HepG2 (cell line): ENCODE data around the gene PRIMA1. TPM values are rescaled to one million over a fixed set of nuclear protein-coding genes. Genes with fewer than 3 reads are reported as not detected.
A peak's percentile ranks its signal among the peaks of the same experiment; 100 is the strongest.

Experiments used
- CAMTA2 ChIP-seq: sonication (generic); formaldehyde crosslinking; IDR thresholded peaks from 2 replicates; pipeline ENCODE4 v1.4.0; 2020; ENCODE audit warnings: mild to moderate bottlenecking, missing genetic modification reagents, borderline replicate concordance
- CHD2 ChIP-seq: IDR thresholded peaks from 2 replicates; pipeline ENCODE4 v1.6.1; 2011; ENCODE audit warnings: low read depth, low read length, improper control_type of control experiment
- E2F2 ChIP-seq: sonication (generic); formaldehyde crosslinking; IDR thresholded peaks from 2 replicates; pipeline ENCODE4 v1.4.0; 2020; ENCODE audit warnings: missing genetic modification reagents, borderline replicate concordance
- JDP2 ChIP-seq: sonication (generic); formaldehyde crosslinking; IDR thresholded peaks from 2 replicates; pipeline ENCODE4 v1.8.1; 2022; ENCODE audit warnings: missing genetic modification reagents, borderline replicate concordance
- KDM5A ChIP-seq: fragments of 200-600 bp; sonication (generic); IDR thresholded peaks from 2 replicates; pipeline ENCODE4 v1.7.0; 2018; ENCODE audit warnings: antibody characterized with exemption, mild to moderate bottlenecking, low read length, borderline replicate concordance
- KDM5B ChIP-seq: sonication (generic); formaldehyde crosslinking; IDR thresholded peaks from 2 replicates; pipeline ENCODE4 v1.4.0; 2020; ENCODE audit warnings: missing genetic modification reagents, mild to moderate bottlenecking, borderline replicate concordance
- NCOA2 ChIP-seq: sonication (generic); formaldehyde crosslinking; IDR thresholded peaks from 2 replicates; pipeline ENCODE4 v1.8.0; 2022; ENCODE audit warnings: inconsistent platforms
- PLRG1 ChIP-seq: fragments of 450-650 bp; conservative IDR thresholded peaks from 2 replicates; pipeline ENCODE4 v1.6.1; 2016
- SNAI1 ChIP-seq: sonication (generic); formaldehyde crosslinking; IDR thresholded peaks from 2 replicates; pipeline ENCODE4 v1.5.0; 2020; ENCODE audit warnings: mild to moderate bottlenecking, missing genetic modification reagents, borderline replicate concordance
- TBP ChIP-seq: sonication (generic); formaldehyde crosslinking; IDR thresholded peaks from 2 replicates; pipeline ENCODE4 v1.5.0; 2020; ENCODE audit warnings: missing genetic modification reagents
- TP53 ChIP-seq: sonication (generic); formaldehyde crosslinking; conservative IDR thresholded peaks from 2 replicates; pipeline ENCODE4 v1.4.0; 2020; ENCODE audit warnings: missing genetic modification reagents
- ZBTB21 ChIP-seq: sonication (generic); formaldehyde crosslinking; IDR thresholded peaks from 2 replicates; pipeline ENCODE4 v1.4.0; 2020; ENCODE audit warnings: missing genetic modification reagents
- ZFP36 ChIP-seq: fragments of 150-350 bp; IDR thresholded peaks from 2 replicates; pipeline ENCODE4 v1.6.1; 2018; ENCODE audit warnings: borderline replicate concordance, low read length, low read depth; ENCODE audit not compliant: partially characterized antibody
- ZNF225 ChIP-seq: sonication (generic); formaldehyde crosslinking; IDR thresholded peaks from 2 replicates; pipeline ENCODE4 v1.4.0; 2020; ENCODE audit warnings: mild to moderate bottlenecking, missing genetic modification reagents
- ZNF598 ChIP-seq: sonication (generic); formaldehyde crosslinking; IDR thresholded peaks from 2 replicates; pipeline ENCODE4 v1.5.1; 2020; ENCODE audit warnings: mild to moderate bottlenecking, missing genetic modification reagents, borderline replicate concordance
- ZNF781 ChIP-seq: sonication (generic); formaldehyde crosslinking; IDR thresholded peaks from 2 replicates; pipeline ENCODE4 v1.5.1; 2020; ENCODE audit warnings: borderline replicate concordance, mild to moderate bottlenecking, missing genetic modification reagents; ENCODE audit errors: not compliant biosample characterization
- ZSCAN5A ChIP-seq: sonication (generic); formaldehyde crosslinking; IDR thresholded peaks from 2 replicates; pipeline ENCODE4 v1.8.0; 2022; ENCODE audit warnings: mild to moderate bottlenecking, missing genetic modification reagents, borderline replicate concordance
- ZSCAN9 ChIP-seq: IDR thresholded peaks from 2 replicates; pipeline ENCODE4 v1.6.1; 2016; ENCODE audit warnings: borderline replicate concordance
- polyA plus RNA-seq, 8 experiments: library from polyadenylated mRNA; depleted of rRNA in 3 of 8; stranded (reverse) in 7 of 8; unstranded in 1 of 8; fragments of >200 nt; fragmentation: Illumina TruSeq in 4 of 8; extraction: Trizol in 4 of 8; gene quantifications; 2 replicates each; pipeline versions ENCODE4 v1.2.1 to v1.2.3, GENCODE V29; 2011 to 2016; ENCODE audit warnings: low read depth in 4 of 8, missing spikeins in 1 of 8, mixed read lengths in 1 of 8; ENCODE audit not compliant: insufficient read depth in 1 of 8
- total RNA-seq, 5 experiments: library from RNA; depleted of rRNA; stranded (reverse); fragments of >200 nt; fragmentation: Illumina TruSeq; extraction: Trizol; gene quantifications; 2 replicates each; pipeline ENCODE4 v1.2.3, GENCODE V29; 2016; ENCODE audit warnings: low read depth in 1 of 5
- TF ChIP-seq, protein P1 (sequence below): sonication (generic); formaldehyde crosslinking; conservative IDR thresholded peaks from 2 replicates; pipeline ENCODE4 v1.8.0; 2022; ENCODE audit warnings: mild to moderate bottlenecking, moderate library complexity, missing genetic modification reagents
- TF ChIP-seq, protein P2 (sequence below): fragments of 450-650 bp; IDR thresholded peaks from 2 replicates; pipeline ENCODE4 v1.6.1; 2017; ENCODE audit warnings: mild to moderate bottlenecking
- TF ChIP-seq, protein P3 (sequence below): sonication (generic); formaldehyde crosslinking; IDR thresholded peaks from 2 replicates; pipeline ENCODE4 v1.8.1; 2023; ENCODE audit warnings: missing genetic modification reagents, mild to moderate bottlenecking, borderline replicate concordance
- TF ChIP-seq, protein P4 (sequence below): sonication (generic); formaldehyde crosslinking; IDR thresholded peaks from 2 replicates; pipeline ENCODE4 v1.4.0; 2020; ENCODE audit warnings: mild to moderate bottlenecking, missing genetic modification reagents

PRIMA1 gene
- total and polyA plus RNA-seq, 2 of the 13 experiments (the other 11 are each of a cell fraction or from before 2014, with no cell fraction given), result 2.4 to 3.2 TPM

GRCh38 chr14:93778453-93778852 is 9.8 kb downstream of the PRIMA1 start (continued):
- TF ChIP-seq, protein P1, sequence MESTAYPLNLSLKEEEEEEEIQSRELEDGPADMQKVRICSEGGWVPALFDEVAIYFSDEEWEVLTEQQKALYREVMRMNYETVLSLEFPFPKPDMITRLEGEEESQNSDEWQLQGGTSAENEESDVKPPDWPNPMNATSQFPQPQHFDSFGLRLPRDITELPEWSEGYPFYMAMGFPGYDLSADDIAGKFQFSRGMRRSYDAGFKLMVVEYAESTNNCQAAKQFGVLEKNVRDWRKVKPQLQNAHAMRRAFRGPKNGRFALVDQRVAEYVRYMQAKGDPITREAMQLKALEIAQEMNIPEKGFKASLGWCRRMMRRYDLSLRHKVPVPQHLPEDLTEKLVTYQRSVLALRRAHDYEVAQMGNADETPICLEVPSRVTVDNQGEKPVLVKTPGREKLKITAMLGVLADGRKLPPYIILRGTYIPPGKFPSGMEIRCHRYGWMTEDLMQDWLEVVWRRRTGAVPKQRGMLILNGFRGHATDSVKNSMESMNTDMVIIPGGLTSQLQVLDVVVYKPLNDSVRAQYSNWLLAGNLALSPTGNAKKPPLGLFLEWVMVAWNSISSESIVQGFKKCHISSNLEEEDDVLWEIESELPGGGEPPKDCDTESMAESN (CRISPR knock-in tag), result peak; percentile 22; the same call in 1 of the 2 replicates
- TF ChIP-seq ZNF225 (CRISPR knock-in tag) (no peak), ZFP36 (no peak), SNAI1 (CRISPR knock-in tag) (no peak), E2F2 (CRISPR knock-in tag) (no peak), CHD2 (no peak), KDM5B (no peak), ZSCAN5A (CRISPR knock-in tag) (no peak), PLRG1 (no peak), ZSCAN9 (no peak), NCOA2 (CRISPR knock-in tag) (peak; percentile 92), TP53 (CRISPR knock-in tag) (no peak), ZNF598 (CRISPR knock-in tag) (no peak), TBP (CRISPR knock-in tag) (no peak), JDP2 (CRISPR knock-in tag) (no peak), CAMTA2 (CRISPR knock-in tag) (no peak), ZNF781 (CRISPR knock-in tag) (no peak), KDM5A (no peak), ZBTB21 (CRISPR knock-in tag) (no peak)
- TF ChIP-seq, protein P2, sequence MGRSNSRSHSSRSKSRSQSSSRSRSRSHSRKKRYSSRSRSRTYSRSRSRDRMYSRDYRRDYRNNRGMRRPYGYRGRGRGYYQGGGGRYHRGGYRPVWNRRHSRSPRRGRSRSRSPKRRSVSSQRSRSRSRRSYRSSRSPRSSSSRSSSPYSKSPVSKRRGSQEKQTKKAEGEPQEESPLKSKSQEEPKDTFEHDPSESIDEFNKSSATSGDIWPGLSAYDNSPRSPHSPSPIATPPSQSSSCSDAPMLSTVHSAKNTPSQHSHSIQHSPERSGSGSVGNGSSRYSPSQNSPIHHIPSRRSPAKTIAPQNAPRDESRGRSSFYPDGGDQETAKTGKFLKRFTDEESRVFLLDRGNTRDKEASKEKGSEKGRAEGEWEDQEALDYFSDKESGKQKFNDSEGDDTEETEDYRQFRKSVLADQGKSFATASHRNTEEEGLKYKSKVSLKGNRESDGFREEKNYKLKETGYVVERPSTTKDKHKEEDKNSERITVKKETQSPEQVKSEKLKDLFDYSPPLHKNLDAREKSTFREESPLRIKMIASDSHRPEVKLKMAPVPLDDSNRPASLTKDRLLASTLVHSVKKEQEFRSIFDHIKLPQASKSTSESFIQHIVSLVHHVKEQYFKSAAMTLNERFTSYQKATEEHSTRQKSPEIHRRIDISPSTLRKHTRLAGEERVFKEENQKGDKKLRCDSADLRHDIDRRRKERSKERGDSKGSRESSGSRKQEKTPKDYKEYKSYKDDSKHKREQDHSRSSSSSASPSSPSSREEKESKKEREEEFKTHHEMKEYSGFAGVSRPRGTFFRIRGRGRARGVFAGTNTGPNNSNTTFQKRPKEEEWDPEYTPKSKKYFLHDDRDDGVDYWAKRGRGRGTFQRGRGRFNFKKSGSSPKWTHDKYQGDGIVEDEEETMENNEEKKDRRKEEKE, result no peak
- TF ChIP-seq, protein P3, sequence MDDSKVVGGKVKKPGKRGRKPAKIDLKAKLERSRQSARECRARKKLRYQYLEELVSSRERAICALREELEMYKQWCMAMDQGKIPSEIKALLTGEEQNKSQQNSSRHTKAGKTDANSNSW (CRISPR knock-in tag), result no peak
- TF ChIP-seq, protein P4, sequence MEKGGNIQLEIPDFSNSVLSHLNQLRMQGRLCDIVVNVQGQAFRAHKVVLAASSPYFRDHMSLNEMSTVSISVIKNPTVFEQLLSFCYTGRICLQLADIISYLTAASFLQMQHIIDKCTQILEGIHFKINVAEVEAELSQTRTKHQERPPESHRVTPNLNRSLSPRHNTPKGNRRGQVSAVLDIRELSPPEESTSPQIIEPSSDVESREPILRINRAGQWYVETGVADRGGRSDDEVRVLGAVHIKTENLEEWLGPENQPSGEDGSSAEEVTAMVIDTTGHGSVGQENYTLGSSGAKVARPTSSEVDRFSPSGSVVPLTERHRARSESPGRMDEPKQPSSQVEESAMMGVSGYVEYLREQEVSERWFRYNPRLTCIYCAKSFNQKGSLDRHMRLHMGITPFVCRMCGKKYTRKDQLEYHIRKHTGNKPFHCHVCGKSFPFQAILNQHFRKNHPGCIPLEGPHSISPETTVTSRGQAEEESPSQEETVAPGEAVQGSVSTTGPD (CRISPR knock-in tag), result peak; percentile 81; the same call in 1 of the 2 replicates
